ENCODE measurements around the gene TBC1D17. TPM values are rescaled to one million over a fixed set of nuclear protein-coding genes. Genes with fewer than 3 reads are reported as not detected.

TBC1D17 gene
- total RNA-seq, 2 experiments from 2014 or later = 32.5 to 34.7 TPM

DNA sequence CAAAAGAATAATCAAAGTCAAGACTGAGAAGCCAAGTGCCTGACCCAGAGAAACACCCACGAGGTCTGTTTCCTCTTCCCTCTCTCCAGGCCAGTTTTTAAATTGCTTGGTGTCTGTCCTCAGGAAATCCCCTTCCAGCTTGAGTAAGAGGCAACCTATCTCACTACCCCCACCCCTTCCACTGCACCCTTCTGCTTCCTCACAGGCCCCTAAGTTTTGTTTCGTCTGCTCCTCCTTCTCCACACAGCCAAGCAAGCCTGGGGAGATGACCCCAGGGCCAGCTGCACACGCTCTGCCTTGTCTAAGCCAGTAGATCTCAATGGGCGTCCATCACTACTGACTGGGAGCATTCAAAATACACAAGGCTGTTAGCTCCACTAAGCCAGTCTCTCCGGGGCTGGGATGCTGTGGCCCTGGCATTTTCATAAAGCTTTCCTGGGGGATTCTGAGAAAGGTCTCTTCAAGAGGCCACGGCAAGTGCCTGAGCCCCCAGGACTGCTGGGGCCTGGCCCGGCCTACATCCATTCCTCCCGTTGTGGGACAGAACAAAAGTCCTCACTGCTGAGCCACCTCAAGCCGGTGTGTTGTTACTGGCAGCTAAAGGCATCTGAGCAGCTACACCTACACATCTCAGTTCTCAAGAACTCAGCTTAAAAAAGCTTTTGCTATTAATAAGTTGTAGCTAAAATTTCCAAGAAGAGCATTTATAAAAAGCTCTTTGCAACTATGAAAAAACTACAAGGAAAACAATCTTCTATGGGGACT lies 34.1 kb downstream of the TBC1D17 start:
- intact Hi-C loops (cut with micrococcal nuclease) = loop anchor here (1.0 to 2.0 kb wide), 2 partner anchors 14 to 17 kb away; partner anchors contain the start of genes ATF5 and NUP62
- Mint-ChIP-seq H3K36me3 (peaks cover 77% of the 10 kb centered on the region), H3K9me3 (no peaks in the 10 kb centered on the region), H3K27ac (peak overlapping the region; percentile 97), H3K27me3 (no peaks in the 10 kb centered on the region), H3K4me3 (peak overlapping the region; percentile 51), H3K4me1 (ENCODE audit: low read depth) (peaks cover 78% of the 10 kb centered on the region)
- ChIA-PET POLR2A (interaction anchor here (0.9 to 3.6 kb wide), 8 partner anchors 10 to 42 kb away, joined by 3 to 77 read pairs (median 6); partner anchors contain the start of genes AKT1S1, ATF5, IL4I1 and NUP62), CTCF (interaction anchor here (0.5 to 3.7 kb wide), 7 partner anchors 14 to 26 kb away, joined by 3 to 15 read pairs (median 7); partner anchors contain the start of genes ATF5 and NUP62)
- DNase-seq = peak; percentile 72

DNA sequence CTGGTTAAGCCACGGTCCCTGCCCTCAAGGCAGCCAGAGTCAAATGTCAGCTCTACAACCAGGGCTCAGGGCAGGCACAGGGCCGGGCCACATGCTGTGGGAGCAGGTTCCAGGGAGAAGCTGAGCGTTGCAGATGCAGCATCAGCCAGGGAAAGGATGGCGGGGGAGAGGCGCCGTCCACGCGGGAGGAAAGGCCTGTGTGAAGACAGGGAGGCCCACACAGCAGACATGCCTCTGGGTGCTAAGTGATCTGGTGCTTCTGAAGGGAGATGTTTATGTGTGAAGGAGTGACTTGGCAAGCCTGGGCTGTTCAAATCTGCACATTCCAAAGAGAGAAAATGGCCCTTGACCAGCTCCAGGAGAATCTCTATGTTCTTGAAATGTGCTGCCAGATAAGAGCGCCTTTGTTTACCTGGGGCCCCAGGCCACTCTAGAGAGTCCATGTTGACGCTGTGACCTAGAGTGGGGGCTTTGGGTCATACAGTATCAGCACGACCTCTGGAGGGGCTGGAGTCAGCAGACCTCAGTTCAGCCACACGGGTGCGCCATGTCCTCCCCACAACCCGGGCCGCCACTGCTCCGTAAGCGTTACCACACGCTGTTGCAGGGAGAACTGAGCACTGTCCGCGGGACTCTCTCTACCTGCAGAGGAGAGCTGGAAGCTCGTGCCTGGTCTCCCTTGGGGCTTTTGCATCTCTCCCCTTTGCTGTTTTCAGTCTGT lies 35.6 kb downstream of the TBC1D17 start:
- DNase-seq = peak; percentile 14
- Mint-ChIP-seq H3K4me1 (ENCODE audit: low read depth) (peaks cover 74% of the 10 kb centered on the region), H3K36me3 (peaks cover 75% of the 10 kb centered on the region), H3K4me3 (peak overlapping the region; percentile 2), H3K9me3 (no peaks in the 10 kb centered on the region), H3K27me3 (no peaks in the 10 kb centered on the region), H3K27ac (peak overlapping the region; percentile 97)
- POLR2A ChIA-PET = interaction anchor here (3.5 to 3.6 kb wide), 2 partner anchors 16 to 18 kb away, joined by 32 to 77 read pairs; partner anchors contain the start of genes ATF5, IL4I1 and NUP62
- CTCF ChIA-PET = interaction anchor here (2.0 to 3.7 kb wide), 2 partner anchors 16 to 23 kb away, joined by 11 to 14 read pairs; no protein-coding TSS in a partner anchor
- intact Hi-C loops (cut with micrococcal nuclease) = no loop called here

DNA sequence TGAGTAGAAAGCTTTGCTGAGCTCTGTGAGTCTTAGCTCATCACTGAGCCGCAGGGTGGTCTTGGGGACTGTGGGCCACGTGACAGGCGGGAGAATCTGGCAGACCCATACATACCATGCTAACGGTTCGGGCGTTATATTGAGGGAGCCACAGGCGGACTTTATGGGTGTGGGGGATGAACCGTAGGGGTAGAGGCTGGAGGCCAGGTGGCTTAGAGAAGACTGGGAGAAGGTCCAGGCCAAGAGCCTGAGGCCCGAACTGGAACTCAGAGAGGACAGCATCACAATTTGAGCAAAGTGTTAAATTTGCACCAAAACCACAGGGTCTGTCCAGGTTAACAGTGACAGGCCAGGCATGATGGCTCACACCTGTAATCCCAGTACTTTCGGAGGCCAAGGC lies 36.2 kb downstream of the TBC1D17 start:
- Mint-ChIP-seq H3K4me3 (no peak overlapping the region), H3K27me3 (no peaks in the 10 kb centered on the region), H3K4me1 (ENCODE audit: low read depth) (peaks cover 71% of the 10 kb centered on the region), H3K36me3 (peaks cover 74% of the 10 kb centered on the region), H3K27ac (peak overlapping the region; percentile 97), H3K9me3 (no peaks in the 10 kb centered on the region)
- no peak for DNase-seq
- intact Hi-C loops (cut with micrococcal nuclease) = no loop called here
- CTCF ChIA-PET = interaction anchor here (3.7 kb wide), 1 partner anchor 23 kb away, joined by 11 read pairs; no protein-coding TSS in a partner anchor
- POLR2A ChIA-PET = interaction anchor here (3.5 kb wide), 1 partner anchor 15 kb away, joined by 32 read pairs; the partner anchor contains the start of genes ATF5 and NUP62

DNA sequence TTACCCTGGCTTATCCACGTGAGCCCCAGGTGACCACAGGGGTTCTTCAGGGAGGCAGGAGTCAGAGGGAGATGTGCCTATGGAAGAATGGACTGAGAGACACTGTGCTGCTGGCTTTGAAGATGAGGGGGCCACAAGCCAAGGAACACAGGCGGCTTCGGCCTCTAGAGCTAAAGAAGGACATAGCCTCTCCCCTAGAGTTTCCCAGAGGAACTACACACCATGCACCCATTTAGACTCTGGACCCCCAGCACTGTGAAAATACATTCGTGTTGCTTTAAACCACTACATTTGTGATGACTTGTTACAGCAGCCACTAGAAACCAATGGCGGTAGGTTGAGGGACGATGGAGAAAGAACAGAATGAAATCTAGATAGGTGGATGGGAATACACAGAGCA lies 37.8 kb downstream of the TBC1D17 start:
- ChIA-PET POLR2A (interaction anchor here (0.6 to 0.7 kb wide), 2 partner anchors 26 to 87 kb away, joined by 3 read pairs; no protein-coding TSS in a partner anchor), CTCF (interaction anchor here (1.2 kb wide), 1 partner anchor 32 kb away, joined by 3 read pairs; no protein-coding TSS in a partner anchor)
- peaks cover 66% of the 10 kb centered on the region for H3K36me3 Mint-ChIP-seq
- H3K27me3 Mint-ChIP-seq = no peaks in the 10 kb centered on the region
- no peaks in the 10 kb centered on the region for H3K9me3 Mint-ChIP-seq
- H3K4me1 Mint-ChIP-seq (ENCODE audit: low read depth) = peaks cover 67% of the 10 kb centered on the region
- no peak for DNase-seq
- no peak overlapping the region for H3K4me3 Mint-ChIP-seq
- H3K27ac Mint-ChIP-seq = peak overlapping the region; percentile 49
- intact Hi-C loops (cut with micrococcal nuclease) = no loop called here

DNA sequence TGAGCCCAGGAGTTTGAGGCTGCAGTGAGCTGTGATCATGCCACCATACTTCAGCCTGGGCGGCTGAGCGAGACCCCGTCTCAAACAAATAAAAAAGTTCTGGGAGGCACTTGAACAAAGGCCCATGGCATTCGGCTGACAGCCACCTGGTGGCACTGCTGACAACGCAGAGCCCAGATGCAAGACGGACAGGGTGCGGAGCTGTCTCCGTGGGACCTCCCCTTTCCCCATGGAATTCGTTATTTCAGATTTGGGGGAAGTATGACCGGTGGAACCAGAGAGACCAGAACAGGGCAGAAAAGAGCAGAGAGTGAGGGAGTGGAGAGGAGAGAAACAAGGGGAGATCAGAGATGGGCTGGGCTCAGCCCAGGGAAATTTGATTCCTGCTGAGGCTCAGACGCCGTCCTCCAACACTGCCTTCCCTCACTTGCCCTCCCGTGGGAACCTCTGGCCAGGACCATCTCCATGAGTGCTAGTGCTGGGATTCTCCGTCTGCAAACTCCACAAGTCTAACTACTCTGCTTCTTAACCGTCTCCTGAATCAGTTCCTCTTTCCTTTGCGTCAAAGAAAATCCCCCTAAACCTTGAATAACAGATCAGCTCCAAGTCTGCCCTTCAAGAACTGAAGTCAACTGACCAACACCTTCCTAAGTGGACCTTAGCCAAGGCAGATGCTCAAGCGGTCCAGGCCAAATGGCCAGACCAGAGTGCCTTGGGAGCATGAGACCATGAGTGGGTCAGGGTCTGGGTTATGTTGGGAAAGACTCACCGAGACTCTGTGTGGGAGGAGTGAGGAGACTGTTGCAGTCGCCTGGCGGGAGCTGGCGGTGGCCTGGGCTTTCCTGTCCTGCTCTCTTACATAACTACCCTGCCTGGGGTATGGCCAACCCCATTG lies 39.6 kb downstream of the TBC1D17 start:
- no peak for DNase-seq
- H3K4me3 Mint-ChIP-seq = no peak overlapping the region
- H3K4me1 Mint-ChIP-seq (ENCODE audit: low read depth) = peaks cover 70% of the 10 kb centered on the region
- ChIA-PET CTCF (interaction anchor here (0.6 to 1.0 kb wide), 3 partner anchors 21 to 1740 kb away, joined by 3 read pairs; partner anchors contain the start of gene ZNF473), POLR2A (interaction anchor here (0.6 kb wide), 1 partner anchor 75 kb away, joined by 3 read pairs; no protein-coding TSS in a partner anchor)
- intact Hi-C loops (cut with micrococcal nuclease) = no loop called here
- H3K27me3 Mint-ChIP-seq = no peaks in the 10 kb centered on the region
- H3K36me3 Mint-ChIP-seq = peaks cover 70% of the 10 kb centered on the region
- H3K9me3 Mint-ChIP-seq = no peaks in the 10 kb centered on the region
- peak overlapping the region; percentile 51 for H3K27ac Mint-ChIP-seq

- peak overlapping the region; percentile 19 for H3K27ac Mint-ChIP-seq
- intact Hi-C loops (cut with micrococcal nuclease) = no loop called here
- DNase-seq = no peak
- H3K36me3 Mint-ChIP-seq = peaks cover 67% of the 10 kb centered on the region
- POLR2A ChIA-PET = no interaction called here
- no peak overlapping the region for H3K4me3 Mint-ChIP-seq
- H3K27me3 Mint-ChIP-seq = no peaks in the 10 kb centered on the region
- H3K4me1 Mint-ChIP-seq (ENCODE audit: low read depth) = peaks cover 68% of the 10 kb centered on the region
- no peaks in the 10 kb centered on the region for H3K9me3 Mint-ChIP-seq
- CTCF ChIA-PET = interaction anchor here (1.0 kb wide), 2 partner anchors 10 to 108 kb away, joined by 3 read pairs; partner anchors contain the start of gene ZNF473
Observed at GRCh38 chr19:49918089-49918488, 40.6 kb downstream of the TBC1D17 start.

DNA sequence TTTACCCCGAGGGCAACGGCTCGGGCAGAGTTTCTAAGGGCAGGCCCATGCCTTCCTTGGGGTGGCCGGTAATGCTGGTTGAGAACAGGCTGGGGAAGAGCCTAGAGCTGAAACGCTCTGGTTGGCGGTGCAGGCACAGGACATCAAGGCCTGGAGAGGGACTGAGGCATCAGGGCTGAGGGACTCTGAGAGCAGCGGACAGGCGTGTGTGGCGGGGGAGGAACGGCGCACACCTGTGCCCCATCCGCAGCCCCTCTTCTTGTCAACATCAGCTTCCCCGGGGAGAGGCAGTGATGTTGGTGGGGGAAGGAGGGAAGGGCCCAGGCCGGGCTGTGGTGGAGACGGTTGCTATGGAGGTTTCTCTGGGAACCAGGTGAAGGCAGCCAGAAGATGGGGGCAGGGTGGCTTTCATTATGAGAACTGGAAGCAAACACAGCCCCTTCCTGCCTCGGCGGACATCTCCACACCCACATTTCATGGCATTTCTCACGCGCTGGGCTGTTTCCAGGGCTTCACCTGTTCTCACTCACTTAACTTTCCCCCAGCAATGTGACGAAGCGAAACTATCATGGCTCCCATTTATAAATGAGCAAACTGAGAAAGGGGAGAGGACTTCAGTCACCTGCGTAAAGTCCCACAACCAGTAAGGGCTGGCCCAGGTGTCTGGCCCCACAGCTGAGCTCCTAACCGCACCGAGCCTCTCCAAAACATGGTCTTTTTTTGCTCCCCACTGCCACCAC lies 43.3 kb downstream of the TBC1D17 start:
- POLR2A ChIA-PET = interaction anchor here (0.6 to 3.2 kb wide), 3 partner anchors 9 to 29 kb away, joined by 3 to 17 read pairs (median 5); no protein-coding TSS in a partner anchor
- CTCF ChIA-PET = no interaction called here
- peak overlapping the region; percentile 17 for H3K4me3 Mint-ChIP-seq

DNA sequence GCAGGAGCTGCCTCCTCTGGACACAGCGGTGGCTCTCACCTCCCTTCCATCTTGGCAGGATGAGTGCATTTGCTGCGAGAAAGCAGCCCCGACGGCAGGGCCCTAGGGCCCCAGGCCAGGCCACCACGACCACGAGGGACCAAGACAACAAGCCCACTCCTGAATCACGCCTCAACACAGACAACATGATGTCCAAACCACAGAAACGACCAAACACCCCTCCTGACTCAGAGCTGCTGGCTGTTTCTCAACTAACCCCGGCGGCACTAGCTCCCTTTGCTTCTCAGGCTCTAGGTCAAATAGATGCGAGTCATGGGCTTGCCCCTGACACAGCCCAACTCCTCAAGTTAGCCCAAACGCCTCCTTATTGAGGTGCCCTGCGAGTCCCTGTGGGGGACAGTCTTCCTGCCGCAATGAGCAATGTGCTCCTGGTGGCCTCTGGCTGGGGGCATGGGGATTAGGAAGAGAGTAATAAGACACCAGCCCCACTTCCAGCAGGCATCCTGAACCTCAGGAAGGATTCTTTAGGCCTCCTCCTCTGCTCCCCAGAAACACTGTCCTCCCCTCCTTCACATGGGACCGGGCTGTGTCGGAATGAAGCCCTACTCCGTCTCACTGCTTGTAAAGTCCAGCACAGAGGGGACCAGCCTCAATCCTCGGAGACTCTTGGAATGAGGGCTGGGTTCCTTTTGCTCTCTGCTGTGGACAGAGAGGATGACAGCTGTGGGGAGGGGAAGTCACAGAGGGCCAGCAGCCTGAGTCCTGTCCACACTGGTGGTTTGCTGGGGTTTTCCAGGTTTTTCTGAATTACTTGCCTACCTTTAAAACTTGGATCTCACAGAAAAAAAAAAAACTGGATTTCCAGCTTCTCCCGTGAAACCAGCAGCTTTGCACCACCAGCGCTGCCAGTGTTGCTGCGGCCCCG lies 44.6 kb downstream of the TBC1D17 start:
- H3K9me3 Mint-ChIP-seq = no peaks in the 10 kb centered on the region
- DNase-seq = peak; percentile 53
- CTCF ChIA-PET = no interaction called here
- intact Hi-C loops (cut with micrococcal nuclease) = no loop called here
- H3K4me1 Mint-ChIP-seq (ENCODE audit: low read depth) = peaks cover 65% of the 10 kb centered on the region
- peak overlapping the region; percentile 82 for H3K27ac Mint-ChIP-seq
- no peaks in the 10 kb centered on the region for H3K27me3 Mint-ChIP-seq
- POLR2A ChIA-PET = interaction anchor here (0.6 to 3.2 kb wide), 4 partner anchors 11 to 383 kb away, joined by 3 to 17 read pairs (median 4); no protein-coding TSS in a partner anchor
- H3K36me3 Mint-ChIP-seq = peaks cover 62% of the 10 kb centered on the region
- H3K4me3 Mint-ChIP-seq = no peak overlapping the region

More for the DNA sequence above, 43.3 kb downstream of the TBC1D17 start:
- no peaks in the 10 kb centered on the region for H3K9me3 Mint-ChIP-seq
- intact Hi-C loops (cut with micrococcal nuclease) = no loop called here
- peaks cover 65% of the 10 kb centered on the region for H3K4me1 Mint-ChIP-seq (ENCODE audit: low read depth)
- peak overlapping the region; percentile 85 for H3K27ac Mint-ChIP-seq
- H3K27me3 Mint-ChIP-seq = no peaks in the 10 kb centered on the region
- H3K36me3 Mint-ChIP-seq = peaks cover 63% of the 10 kb centered on the region
- peak; percentile 61 for DNase-seq

DNA sequence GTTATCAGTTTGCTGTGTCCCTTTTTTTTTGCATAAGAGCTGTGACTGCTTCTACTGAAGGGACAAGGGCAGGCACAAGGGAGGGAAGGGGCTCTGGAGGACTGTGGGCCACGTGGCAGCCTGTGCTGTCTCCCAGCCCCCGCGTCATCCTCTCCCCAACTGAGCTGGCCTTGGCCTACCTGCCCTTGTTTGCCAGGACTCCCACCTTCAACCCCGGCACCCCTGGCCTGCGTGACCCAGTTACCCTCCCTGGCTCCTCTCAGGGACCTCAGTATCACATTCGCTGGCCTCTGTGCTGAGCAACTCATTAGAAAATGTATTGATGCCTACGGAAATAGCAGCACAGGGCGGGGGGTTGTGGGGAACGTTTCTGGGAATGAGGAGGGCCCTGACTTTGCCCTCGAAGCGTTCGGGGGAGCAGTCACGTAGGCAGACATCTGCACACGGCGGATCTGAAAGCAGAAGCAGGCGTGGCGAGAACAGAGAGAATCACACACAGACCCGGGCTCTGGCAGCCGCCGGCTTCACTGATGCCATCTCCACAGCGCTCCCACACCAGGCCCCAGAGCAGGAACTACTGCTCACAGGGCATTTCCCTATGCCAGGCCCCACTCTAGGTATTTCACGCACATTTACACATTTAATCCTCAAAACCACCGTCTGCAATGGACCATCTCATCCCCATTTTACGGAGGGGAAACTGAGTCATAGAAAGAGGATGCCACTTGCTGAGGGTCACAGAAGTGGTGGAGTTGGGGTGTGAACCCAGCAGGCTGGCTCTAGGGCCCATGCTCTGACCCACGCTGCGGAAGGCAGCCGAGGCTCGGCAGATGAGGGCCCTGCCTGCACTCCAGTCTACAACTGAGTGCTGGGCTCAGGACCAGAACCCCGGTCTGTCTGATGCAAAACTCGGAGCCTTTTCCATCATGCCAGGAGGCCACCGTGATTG lies 45.8 kb downstream of the TBC1D17 start:
- Mint-ChIP-seq H3K27ac (peak overlapping the region; percentile 82), H3K9me3 (no peaks in the 10 kb centered on the region), H3K4me1 (ENCODE audit: low read depth) (peaks cover 70% of the 10 kb centered on the region), H3K4me3 (no peak overlapping the region), H3K36me3 (peaks cover 64% of the 10 kb centered on the region), H3K27me3 (no peaks in the 10 kb centered on the region)
- intact Hi-C loops (cut with micrococcal nuclease) = no loop called here
- POLR2A ChIA-PET = interaction anchor here (0.6 kb wide), 1 partner anchor 381 kb away, joined by 3 read pairs; no protein-coding TSS in a partner anchor
- no peak for DNase-seq
- CTCF ChIA-PET = no interaction called here

All from activated CD4-positive, alpha-beta memory T cell treated with anti-CD3 and anti-CD28 coated beads for 36 hours (primary cell).